Measurements from ENCODE around the gene CCDC85B. TPM values are rescaled to one million over a fixed set of nuclear protein-coding genes. Genes with fewer than 3 reads are reported as not detected.

The CCDC85B gene
- total and polyA plus RNA-seq, 2 of the 13 experiments (the other 11 are each of a cell fraction or from before 2014, with no cell fraction given), result 8.2 to 19.5 TPM

GRCh38 chr11:65884716-65885092, 5.8 kb upstream of the CCDC85B start (continued):
- 0 out of 2 replicates have a peak, but pooled peaks have one; percentile 41 for TF ChIP-seq ARID5B (CRISPR knock-in tag; IDR thresholded peaks at IDR 0.05)
- TF ChIP-seq SYNCRIP (IDR thresholded peaks at IDR 0.05; ENCODE audit: insufficient read depth, low read depth, low read length), result no peak
- TF ChIP-seq HNRNPUL1 (IDR thresholded peaks at IDR 0.05; ENCODE audit: low read depth, low read length), result no peak
- 0 out of 2 replicates have a peak, but pooled peaks have one; percentile 46 for TF ChIP-seq ZNF724P (CRISPR knock-in tag; IDR thresholded peaks at IDR 0.05; ENCODE audit: borderline replicate concordance)
- no peak for TF ChIP-seq ATM (IDR thresholded peaks at IDR 0.05; ENCODE audit: borderline replicate concordance)
- TF ChIP-seq SCMH1 (CRISPR knock-in tag; IDR thresholded peaks at IDR 0.05; ENCODE audit: borderline replicate concordance), result no peak
- TF ChIP-seq RELA (CRISPR knock-in tag; IDR thresholded peaks at IDR 0.05), result no peak
- TF ChIP-seq ZNF138 (CRISPR knock-in tag; IDR thresholded peaks at IDR 0.05; ENCODE audit: low read depth), result no peak
- no peak for TF ChIP-seq ARNT2 (CRISPR knock-in tag; IDR thresholded peaks at IDR 0.05; ENCODE audit: low read depth)
- no peak for TF ChIP-seq SNRNP70 (IDR thresholded peaks at IDR 0.05; ENCODE audit: low read depth, low read length)
- no peak for TF ChIP-seq ZNF660 (CRISPR knock-in tag; IDR thresholded peaks at IDR 0.05; ENCODE audit: borderline replicate concordance, low read depth)
- TF ChIP-seq RFXAP (CRISPR knock-in tag; IDR thresholded peaks at IDR 0.05; ENCODE audit: borderline replicate concordance), result peak; percentile 41; the same call in 1 of the 2 replicates
- no peak for TF ChIP-seq RERE (CRISPR knock-in tag; IDR thresholded peaks at IDR 0.05; ENCODE audit: low read depth)
- no peak for TF ChIP-seq FOSL1 (CRISPR knock-in tag; IDR thresholded peaks at IDR 0.05; ENCODE audit: borderline replicate concordance)
- TF ChIP-seq ZNF772 (CRISPR knock-in tag; IDR thresholded peaks at IDR 0.05), result no peak; the same call in 1 of the 2 replicates

All from HepG2 (cell line).